SK-N-SH (cell line): ENCODE results near the gene AHNAK. TPM values are rescaled to one million over a fixed set of nuclear protein-coding genes. Genes with fewer than 3 reads are reported as not detected.

Experiments used
- CTCF ChIA-PET: fragments of 300-600, 350-600 bp; formaldehyde crosslinking; extraction: SDS; loops from one replicate; lab custom pipeline; 2021; lab: Yijun Ruan, JAX
- POLR2A ChIA-PET: fragments of 350-600 bp; sonication (Branson Sonifier 250); formaldehyde crosslinking; extraction: SDS; loops from one replicate; lab custom pipeline; 2020; ENCODE audit warnings: antibody characterized with exemption, inconsistent platforms; lab: Yijun Ruan, JAX
- DNase-seq: peaks from one replicate; pipeline ENCODE4 v3.0.0; 2012
- H2AFZ ChIP-seq: fragments of 200-600 bp; sonication (generic); 2 replicates; pipeline ENCODE4 v1.8.1; 2016; ENCODE audit warnings: antibody characterized with exemption, mild to moderate bottlenecking, low read depth
- H3F3A ChIP-seq: fragments of 200-600 bp; sonication (generic); replicated peaks from 2 replicates; pipeline ENCODE3; 2016; ENCODE audit warnings: antibody characterized with exemption, mild to moderate bottlenecking; ENCODE audit not compliant: insufficient read depth
- H3K27ac ChIP-seq, 2 experiments: fragments of 200-500 bp in 1 of 2; fragments of 200-600 bp in 1 of 2; sonication (Bioruptor generic) in 1 of 2; sonication (generic), shearing (Covaris generic) in 1 of 2; 2 replicates each; pipeline versions ENCODE4 v1.5.1 to v1.6.1; 2014 to 2016; ENCODE audit warnings: low read depth in 2 of 2, inconsistent platforms in 1 of 2, low read length in 1 of 2, mild to moderate bottlenecking in 1 of 2, mixed read lengths in 1 of 2
- H3K27me3 ChIP-seq: fragments of 200-600 bp; sonication (generic), shearing (Covaris generic); 2 replicates; pipeline ENCODE4 v1.6.1; 2016; ENCODE audit warnings: mixed run types; ENCODE audit not compliant: insufficient read depth
- H3K36me3 ChIP-seq, 2 experiments: fragments of 200-500 bp in 1 of 2; fragments of 200-600 bp in 1 of 2; sonication (Bioruptor generic) in 1 of 2; sonication (generic) in 1 of 2; replicated peaks in 1 of 2; 2 replicates each; pipeline versions ENCODE3 to v1.5.1; 2014 to 2016; ENCODE audit warnings: low read length in 1 of 2, mild to moderate bottlenecking in 1 of 2; ENCODE audit not compliant: insufficient read depth in 2 of 2, control insufficient read depth in 1 of 2
- H3K4me1 ChIP-seq, 2 experiments: fragments of 200-500 bp in 1 of 2; fragments of 200-600 bp in 1 of 2; sonication (Bioruptor generic) in 1 of 2; sonication (generic), shearing (Covaris generic) in 1 of 2; 2 replicates each; pipeline versions ENCODE4 v1.5.1 to v1.6.1; 2014 to 2016; ENCODE audit warnings: low read depth in 1 of 2, low read length in 1 of 2, mixed run types in 1 of 2; ENCODE audit not compliant: insufficient read depth in 2 of 2, control insufficient read depth in 1 of 2
- H3K4me2 ChIP-seq: fragments of 200-600 bp; sonication (generic), shearing (Covaris generic); 2 replicates; pipeline ENCODE4 v1.6.1; 2017; ENCODE audit warnings: mixed run types
- H3K4me3 ChIP-seq, 2 experiments: fragments of 200-500 bp in 1 of 2; fragments of 200-600 bp in 1 of 2; sonication (Bioruptor generic) in 1 of 2; sonication (generic), shearing (Covaris generic) in 1 of 2; 2 replicates each; pipeline versions ENCODE4 v1.5.1 to v1.8.1; 2014 to 2016; ENCODE audit warnings: low read depth in 2 of 2, inconsistent platforms in 1 of 2, low read length in 1 of 2, mild to moderate bottlenecking in 1 of 2, mixed read lengths in 1 of 2, moderate library complexity in 1 of 2
- H3K79me2 ChIP-seq: fragments of 200-600 bp; sonication (generic); 2 replicates; pipeline ENCODE4 v1.8.1; 2017; ENCODE audit warnings: mild to moderate bottlenecking; ENCODE audit not compliant: insufficient read depth
- H3K9ac ChIP-seq: fragments of 200-600 bp; sonication (generic); 2 replicates; pipeline ENCODE4 v1.6.1; 2017; ENCODE audit warnings: mixed run types
- H3K9me2 ChIP-seq: fragments of 200-600 bp; sonication (generic); 2 replicates; pipeline ENCODE4 v1.6.1; 2017; ENCODE audit warnings: mixed run types
- H3K9me3 ChIP-seq: fragments of 200-600 bp; sonication (generic); 2 replicates; pipeline ENCODE4 v1.6.1; 2017; ENCODE audit warnings: mixed run types, mild to moderate bottlenecking, moderate library complexity
- H4K20me1 ChIP-seq: fragments of 200-600 bp; sonication (generic); 2 replicates; pipeline ENCODE4 v1.6.1; 2017; ENCODE audit warnings: mild to moderate bottlenecking, mixed run types; ENCODE audit not compliant: insufficient read depth
- CHD2 ChIP-seq: fragments of 150-350 bp; IDR thresholded peaks from 2 replicates; pipeline ENCODE4 v1.6.1; 2018; ENCODE audit warnings: low read length; ENCODE audit not compliant: partially characterized antibody
- ELF1 ChIP-seq: IDR thresholded peaks from 2 replicates; pipeline ENCODE4 v1.4.0; 2012
- FOXJ3 ChIP-seq: sonication (generic); formaldehyde crosslinking; IDR thresholded peaks from 2 replicates; pipeline ENCODE4 v1.5.1; 2020; ENCODE audit warnings: mild to moderate bottlenecking, missing genetic modification reagents
- FOXM1 ChIP-seq: IDR thresholded peaks from 2 replicates; pipeline ENCODE4 v1.4.0; 2012; ENCODE audit warnings: low read depth, mild to moderate bottlenecking
- GABPA ChIP-seq: IDR thresholded peaks from 2 replicates; pipeline ENCODE4 v1.4.0; 2012; ENCODE audit warnings: low read depth, mild to moderate bottlenecking
- JUND ChIP-seq: IDR thresholded peaks from 2 replicates; pipeline ENCODE4 v1.4.0; 2012
- MEF2A ChIP-seq: IDR thresholded peaks from 2 replicates; pipeline ENCODE4 v1.4.0; 2012; ENCODE audit warnings: low read depth, borderline replicate concordance
- MXI1 ChIP-seq: IDR thresholded peaks from 2 replicates; pipeline ENCODE4 v1.6.1; 2012; ENCODE audit warnings: mild to moderate bottlenecking, low read depth, low read length, improper control_type of control experiment
- NFIC ChIP-seq: IDR thresholded peaks from 2 replicates; pipeline ENCODE4 v1.4.0; 2012; ENCODE audit warnings: borderline replicate concordance
- POLR2AphosphoS5 ChIP-seq: IDR thresholded peaks from 2 replicates; pipeline ENCODE4 v1.6.1; 2012; ENCODE audit warnings: low read depth, low read length
- RAD21 ChIP-seq: IDR thresholded peaks from 2 replicates; pipeline ENCODE4 v1.6.1; 2012; ENCODE audit warnings: mild to moderate bottlenecking, low read length
- RCOR1 ChIP-seq: fragments of 150-350 bp; IDR thresholded peaks from 2 replicates; pipeline ENCODE4 v1.6.1; 2017; ENCODE audit warnings: antibody characterized with exemption, low read length
- RFX5 ChIP-seq: IDR thresholded peaks from 2 replicates; pipeline ENCODE4 v1.6.1; 2012; ENCODE audit warnings: mild to moderate bottlenecking, improper control_type of control experiment, low read length
- SMC3 ChIP-seq: IDR thresholded peaks from 2 replicates; pipeline ENCODE4 v1.6.1; 2012; ENCODE audit warnings: low read depth, low read length, improper control_type of control experiment
- TAF1 ChIP-seq: IDR thresholded peaks from 2 replicates; pipeline ENCODE4 v1.6.1; 2012; ENCODE audit warnings: low read depth, mild to moderate bottlenecking, low read length, moderate library complexity, borderline replicate concordance
- TCF12 ChIP-seq: IDR thresholded peaks from 2 replicates; pipeline ENCODE4 v1.4.0; 2012
- TEAD4 ChIP-seq: IDR thresholded peaks from 2 replicates; pipeline ENCODE4 v1.4.0; 2012; ENCODE audit warnings: mild to moderate bottlenecking, borderline replicate concordance; ENCODE audit not compliant: insufficient read depth
- YY1 ChIP-seq: IDR thresholded peaks from 2 replicates; pipeline ENCODE4 v1.4.0; 2012; ENCODE audit warnings: low read depth, mild to moderate bottlenecking
- WGBS: methylation state at CpG from one replicate; pipeline ENCODE4 v1.1.6; 2017; ENCODE audit warnings: low lambda C conversion rate; 5-methylcytosine and 5-hydroxymethylcytosine counted together
- polyA plus RNA-seq, 3 experiments: library from polyadenylated mRNA; depleted of rRNA; stranded (reverse); fragments of >200 nt; gene quantifications; 2 replicates each; pipeline ENCODE4 v1.2.3, GENCODE V29; 2012
- TF ChIP-seq, protein P1 (sequence below): fragments of 150-350 bp; IDR thresholded peaks from 2 replicates; pipeline ENCODE4 v1.6.1; 2017; ENCODE audit warnings: antibody characterized with exemption, low read length, low read depth, borderline replicate concordance
- TF ChIP-seq, protein P2 (sequence below): IDR thresholded peaks from 2 replicates; pipeline ENCODE4 v1.4.0; 2012; ENCODE audit warnings: low read depth
- TF ChIP-seq, protein P3 (sequence below): IDR thresholded peaks from 2 replicates; pipeline ENCODE4 v1.4.0; 2012; ENCODE audit warnings: low read depth, borderline replicate concordance
- TF ChIP-seq, protein P4 (sequence below): IDR thresholded peaks from 2 replicates; pipeline ENCODE4 v1.6.1; 2012; ENCODE audit warnings: mild to moderate bottlenecking, low read depth, low read length, moderate library complexity
- TF ChIP-seq, protein P5 (sequence below): IDR thresholded peaks from 2 replicates; pipeline ENCODE4; 2012
- TF ChIP-seq, protein P6 (sequence below): fragments of 200-600 bp; sonication (generic); IDR thresholded peaks from 2 replicates; pipeline ENCODE4 v1.6.1; 2017; ENCODE audit warnings: antibody characterized with exemption, mild to moderate bottlenecking, moderate library complexity

The AHNAK gene
- polyA plus RNA-seq, 1 of the 3 experiments (the other 2 are of a cell fraction): 57.8 TPM

DNA sequence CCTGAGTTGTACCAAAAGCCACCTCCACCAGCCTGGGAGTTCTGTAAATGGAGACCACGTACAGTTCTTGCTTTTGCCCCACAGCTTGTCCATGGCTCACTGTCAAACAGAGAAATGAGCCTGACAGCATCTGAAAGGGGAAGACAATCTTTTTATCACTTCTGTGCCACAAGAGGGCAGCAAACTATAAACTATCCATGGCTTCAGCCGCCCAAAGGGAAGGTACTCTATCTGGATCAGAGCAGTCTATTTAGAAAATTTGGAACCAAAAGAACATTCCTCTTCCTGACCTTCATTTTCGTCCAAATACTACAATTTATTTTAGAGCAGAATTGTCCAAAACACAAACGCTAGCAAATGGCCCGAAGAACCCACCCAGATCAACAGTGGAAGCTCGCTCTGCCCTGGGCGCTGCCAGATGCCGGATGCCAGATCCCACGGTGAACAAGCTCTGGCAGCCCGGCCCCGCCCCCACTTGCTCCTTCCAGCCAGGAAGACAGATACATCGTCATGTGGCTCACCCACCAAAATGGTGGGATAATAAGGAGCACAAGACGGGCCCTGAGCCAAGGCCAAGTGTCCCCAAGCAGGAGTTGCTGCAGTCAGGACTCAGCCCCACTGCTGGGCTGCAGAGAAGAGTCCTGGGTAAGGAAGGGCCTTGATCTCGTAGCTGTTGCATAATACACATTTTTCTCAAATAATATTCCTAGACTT lies 151.6 kb downstream of the AHNAK start:
- Histone ChIP-seq H3K4me2 (peak overlapping the region; percentile 76), H3K27ac (peak overlapping the region; percentile 6 to 93; a peak in 3 of 4 replicates)
- POLR2A ChIA-PET: interaction anchor here (0.6 to 3.4 kb wide), 11 partner anchors 57 to 389 kb away, joined by 3 to 30 read pairs (median 5); partner anchors contain the start of genes AHNAK, ASRGL1, C11orf98 and CSKMT
- TF ChIP-seq, protein P1, sequence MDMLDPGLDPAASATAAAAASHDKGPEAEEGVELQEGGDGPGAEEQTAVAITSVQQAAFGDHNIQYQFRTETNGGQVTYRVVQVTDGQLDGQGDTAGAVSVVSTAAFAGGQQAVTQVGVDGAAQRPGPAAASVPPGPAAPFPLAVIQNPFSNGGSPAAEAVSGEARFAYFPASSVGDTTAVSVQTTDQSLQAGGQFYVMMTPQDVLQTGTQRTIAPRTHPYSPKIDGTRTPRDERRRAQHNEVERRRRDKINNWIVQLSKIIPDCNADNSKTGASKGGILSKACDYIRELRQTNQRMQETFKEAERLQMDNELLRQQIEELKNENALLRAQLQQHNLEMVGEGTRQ: no peak
- no peak for TF ChIP-seq ELF1
- no peak for TF ChIP-seq JUND
- TF ChIP-seq NFIC: no peak; the same call in 1 of the 2 replicates
- peak; percentile 47; the same call in 1 of the 2 replicates for TF ChIP-seq RCOR1
- TF ChIP-seq, protein P2, sequence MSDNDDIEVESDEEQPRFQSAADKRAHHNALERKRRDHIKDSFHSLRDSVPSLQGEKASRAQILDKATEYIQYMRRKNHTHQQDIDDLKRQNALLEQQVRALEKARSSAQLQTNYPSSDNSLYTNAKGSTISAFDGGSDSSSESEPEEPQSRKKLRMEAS: no peak; the same call in 1 of the 2 replicates
- no peak for TF ChIP-seq POLR2AphosphoS5
- TF ChIP-seq TEAD4: no peak
- no peak for TF ChIP-seq YY1
- TF ChIP-seq, protein P3, sequence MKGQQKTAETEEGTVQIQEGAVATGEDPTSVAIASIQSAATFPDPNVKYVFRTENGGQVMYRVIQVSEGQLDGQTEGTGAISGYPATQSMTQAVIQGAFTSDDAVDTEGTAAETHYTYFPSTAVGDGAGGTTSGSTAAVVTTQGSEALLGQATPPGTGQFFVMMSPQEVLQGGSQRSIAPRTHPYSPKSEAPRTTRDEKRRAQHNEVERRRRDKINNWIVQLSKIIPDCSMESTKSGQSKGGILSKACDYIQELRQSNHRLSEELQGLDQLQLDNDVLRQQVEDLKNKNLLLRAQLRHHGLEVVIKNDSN: no peak; the same call in 1 of the 2 replicates
- TF ChIP-seq MEF2A: no peak
- TF ChIP-seq RFX5: peak; percentile 13; the same call in 1 of the 2 replicates
- no peak for TF ChIP-seq FOXM1
- TF ChIP-seq FOXJ3: no peak
- TF ChIP-seq, protein P4, sequence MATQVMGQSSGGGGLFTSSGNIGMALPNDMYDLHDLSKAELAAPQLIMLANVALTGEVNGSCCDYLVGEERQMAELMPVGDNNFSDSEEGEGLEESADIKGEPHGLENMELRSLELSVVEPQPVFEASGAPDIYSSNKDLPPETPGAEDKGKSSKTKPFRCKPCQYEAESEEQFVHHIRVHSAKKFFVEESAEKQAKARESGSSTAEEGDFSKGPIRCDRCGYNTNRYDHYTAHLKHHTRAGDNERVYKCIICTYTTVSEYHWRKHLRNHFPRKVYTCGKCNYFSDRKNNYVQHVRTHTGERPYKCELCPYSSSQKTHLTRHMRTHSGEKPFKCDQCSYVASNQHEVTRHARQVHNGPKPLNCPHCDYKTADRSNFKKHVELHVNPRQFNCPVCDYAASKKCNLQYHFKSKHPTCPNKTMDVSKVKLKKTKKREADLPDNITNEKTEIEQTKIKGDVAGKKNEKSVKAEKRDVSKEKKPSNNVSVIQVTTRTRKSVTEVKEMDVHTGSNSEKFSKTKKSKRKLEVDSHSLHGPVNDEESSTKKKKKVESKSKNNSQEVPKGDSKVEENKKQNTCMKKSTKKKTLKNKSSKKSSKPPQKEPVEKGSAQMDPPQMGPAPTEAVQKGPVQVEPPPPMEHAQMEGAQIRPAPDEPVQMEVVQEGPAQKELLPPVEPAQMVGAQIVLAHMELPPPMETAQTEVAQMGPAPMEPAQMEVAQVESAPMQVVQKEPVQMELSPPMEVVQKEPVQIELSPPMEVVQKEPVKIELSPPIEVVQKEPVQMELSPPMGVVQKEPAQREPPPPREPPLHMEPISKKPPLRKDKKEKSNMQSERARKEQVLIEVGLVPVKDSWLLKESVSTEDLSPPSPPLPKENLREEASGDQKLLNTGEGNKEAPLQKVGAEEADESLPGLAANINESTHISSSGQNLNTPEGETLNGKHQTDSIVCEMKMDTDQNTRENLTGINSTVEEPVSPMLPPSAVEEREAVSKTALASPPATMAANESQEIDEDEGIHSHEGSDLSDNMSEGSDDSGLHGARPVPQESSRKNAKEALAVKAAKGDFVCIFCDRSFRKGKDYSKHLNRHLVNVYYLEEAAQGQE: no peak
- TF ChIP-seq TCF12: no peak
- TF ChIP-seq GABPA: no peak
- TF ChIP-seq RAD21: peak; percentile 93
- TF ChIP-seq, protein P5, sequence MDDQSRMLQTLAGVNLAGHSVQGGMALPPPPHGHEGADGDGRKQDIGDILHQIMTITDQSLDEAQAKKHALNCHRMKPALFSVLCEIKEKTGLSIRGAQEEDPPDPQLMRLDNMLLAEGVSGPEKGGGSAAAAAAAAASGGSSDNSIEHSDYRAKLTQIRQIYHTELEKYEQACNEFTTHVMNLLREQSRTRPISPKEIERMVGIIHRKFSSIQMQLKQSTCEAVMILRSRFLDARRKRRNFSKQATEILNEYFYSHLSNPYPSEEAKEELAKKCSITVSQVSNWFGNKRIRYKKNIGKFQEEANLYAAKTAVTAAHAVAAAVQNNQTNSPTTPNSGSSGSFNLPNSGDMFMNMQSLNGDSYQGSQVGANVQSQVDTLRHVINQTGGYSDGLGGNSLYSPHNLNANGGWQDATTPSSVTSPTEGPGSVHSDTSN: peak; percentile 57; the same call in 1 of the 2 replicates
- peak; percentile 85 for TF ChIP-seq CHD2
- no peak for TF ChIP-seq TAF1
- TF ChIP-seq, protein P6, sequence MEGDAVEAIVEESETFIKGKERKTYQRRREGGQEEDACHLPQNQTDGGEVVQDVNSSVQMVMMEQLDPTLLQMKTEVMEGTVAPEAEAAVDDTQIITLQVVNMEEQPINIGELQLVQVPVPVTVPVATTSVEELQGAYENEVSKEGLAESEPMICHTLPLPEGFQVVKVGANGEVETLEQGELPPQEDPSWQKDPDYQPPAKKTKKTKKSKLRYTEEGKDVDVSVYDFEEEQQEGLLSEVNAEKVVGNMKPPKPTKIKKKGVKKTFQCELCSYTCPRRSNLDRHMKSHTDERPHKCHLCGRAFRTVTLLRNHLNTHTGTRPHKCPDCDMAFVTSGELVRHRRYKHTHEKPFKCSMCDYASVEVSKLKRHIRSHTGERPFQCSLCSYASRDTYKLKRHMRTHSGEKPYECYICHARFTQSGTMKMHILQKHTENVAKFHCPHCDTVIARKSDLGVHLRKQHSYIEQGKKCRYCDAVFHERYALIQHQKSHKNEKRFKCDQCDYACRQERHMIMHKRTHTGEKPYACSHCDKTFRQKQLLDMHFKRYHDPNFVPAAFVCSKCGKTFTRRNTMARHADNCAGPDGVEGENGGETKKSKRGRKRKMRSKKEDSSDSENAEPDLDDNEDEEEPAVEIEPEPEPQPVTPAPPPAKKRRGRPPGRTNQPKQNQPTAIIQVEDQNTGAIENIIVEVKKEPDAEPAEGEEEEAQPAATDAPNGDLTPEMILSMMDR: peak; percentile 78
- TF ChIP-seq SMC3: peak; percentile 81
- TF ChIP-seq MXI1: peak; percentile 68; the same call in 1 of the 2 replicates

More for the DNA sequence above, 151.6 kb downstream of the AHNAK start:
- H3K9me3 ChIP-seq: no peaks in the 10 kb centered on the region
- peak overlapping the region; percentile 28 to 35 for H3K4me3 ChIP-seq
- H4K20me1 ChIP-seq: no peaks in the 10 kb centered on the region
- no peaks in the 10 kb centered on the region for H3F3A ChIP-seq
- H3K4me1 ChIP-seq: peaks cover 18 to 39% of the 10 kb centered on the region in 2 experiments; a peak in 3 of 4 replicates
- H2AFZ ChIP-seq: peak overlapping the region; percentile 75
- CTCF ChIA-PET: interaction anchor here (0.6 to 8.5 kb wide), 68 partner anchors 9 to 937 kb away, joined by 3 to 195 read pairs (median 5); partner anchors contain the start of genes AHNAK, B3GAT3, EEF1G and EML3
- DNase-seq: peak; percentile 89
- H3K9me2 ChIP-seq: no peaks in the 10 kb centered on the region
- WGBS: 11% methylated on average over 14 of the region's 14 CpGs
- no peak overlapping the region; the same call in 1 of the 2 replicates for H3K9ac ChIP-seq
- H3K79me2 ChIP-seq: no peaks in the 10 kb centered on the region
- H3K36me3 ChIP-seq: no peaks in the 10 kb centered on the region
- H3K27me3 ChIP-seq: no peaks in the 10 kb centered on the region
